HepG2 (cell line): ENCODE measurements around the gene GAN. TPM values are rescaled to one million over a fixed set of nuclear protein-coding genes. Genes with fewer than 3 reads are reported as not detected.
A peak's percentile ranks its signal among the peaks of the same experiment; 100 is the strongest.

Source experiments
- ATF4 ChIP-seq, 2 experiments: fragments of 450-650 bp in 1 of 2; sonication (generic) in 1 of 2; formaldehyde crosslinking; IDR thresholded peaks; 2 replicates each; pipeline versions ENCODE4 v1.5.0 to v1.8.0; 2020 to 2022; ENCODE audit warnings: mild to moderate bottlenecking in 1 of 2, missing genetic modification reagents in 1 of 2
- BCL6 ChIP-seq: IDR thresholded peaks from 2 replicates; pipeline ENCODE4 v1.6.1; 2016; ENCODE audit warnings: missing genetic modification reagents, missing compliant biosample characterization
- GZF1 ChIP-seq: sonication (generic); formaldehyde crosslinking; IDR thresholded peaks from 2 replicates; pipeline ENCODE4 v1.5.1; 2020; ENCODE audit warnings: mild to moderate bottlenecking, missing genetic modification reagents
- HINFP ChIP-seq: sonication (generic); formaldehyde crosslinking; IDR thresholded peaks from 2 replicates; pipeline ENCODE4 v1.4.0; 2020; ENCODE audit warnings: low read depth, mild to moderate bottlenecking, missing genetic modification reagents
- HMGXB3 ChIP-seq: sonication (generic); formaldehyde crosslinking; IDR thresholded peaks from 2 replicates; pipeline ENCODE4 v1.4.0; 2020; ENCODE audit warnings: missing genetic modification reagents, borderline replicate concordance
- IKZF1 ChIP-seq: fragments of 450-650 bp; IDR thresholded peaks from 2 replicates; pipeline ENCODE4 v1.7.1; 2016
- KDM6A ChIP-seq: IDR thresholded peaks from 2 replicates; pipeline ENCODE4 v1.6.1; 2016; ENCODE audit warnings: low read depth
- KMT2A ChIP-seq: sonication (generic); formaldehyde crosslinking; IDR thresholded peaks from 2 replicates; pipeline ENCODE4 v1.4.0; 2020; ENCODE audit warnings: missing genetic modification reagents
- MED1 ChIP-seq: sonication (generic); formaldehyde crosslinking; IDR thresholded peaks from 2 replicates; pipeline ENCODE4 v1.4.0; 2020; ENCODE audit warnings: missing genetic modification reagents
- NCOA1 ChIP-seq: sonication (generic); formaldehyde crosslinking; IDR thresholded peaks from 2 replicates; pipeline ENCODE4 v1.9.0; 2021; ENCODE audit warnings: missing genetic modification reagents
- NFATC3 ChIP-seq: sonication (generic); formaldehyde crosslinking; IDR thresholded peaks from 2 replicates; pipeline ENCODE4 v1.5.1; 2020; ENCODE audit warnings: mild to moderate bottlenecking, missing genetic modification reagents
- NPAS2 ChIP-seq: sonication (generic); formaldehyde crosslinking; IDR thresholded peaks from 2 replicates; pipeline ENCODE4 v1.8.0; 2022; ENCODE audit warnings: mild to moderate bottlenecking, missing genetic modification reagents, borderline replicate concordance
- TRIM24 ChIP-seq: sonication (generic); formaldehyde crosslinking; IDR thresholded peaks from 2 replicates; pipeline ENCODE4 v1.8.0; 2022; ENCODE audit warnings: mild to moderate bottlenecking, missing genetic modification reagents
- TSC22D2 ChIP-seq: sonication (generic); formaldehyde crosslinking; IDR thresholded peaks from 2 replicates; pipeline ENCODE4 v1.5.1; 2020; ENCODE audit warnings: missing genetic modification reagents, mild to moderate bottlenecking, borderline replicate concordance
- YEATS2 ChIP-seq: sonication (generic); formaldehyde crosslinking; IDR thresholded peaks from 2 replicates; pipeline ENCODE4 v1.4.0; 2020; ENCODE audit warnings: missing genetic modification reagents, borderline replicate concordance
- ZBTB21 ChIP-seq: sonication (generic); formaldehyde crosslinking; IDR thresholded peaks from 2 replicates; pipeline ENCODE4 v1.4.0; 2020; ENCODE audit warnings: missing genetic modification reagents
- ZNF326 ChIP-seq: sonication (generic); formaldehyde crosslinking; IDR thresholded peaks from 2 replicates; pipeline ENCODE4 v1.4.0; 2020; ENCODE audit warnings: missing genetic modification reagents, borderline replicate concordance
- ZNF766 ChIP-seq: sonication (generic); formaldehyde crosslinking; IDR thresholded peaks from 2 replicates; pipeline ENCODE4 v1.5.0; 2020; ENCODE audit warnings: missing genetic modification reagents, borderline replicate concordance
- ZNF781 ChIP-seq: sonication (generic); formaldehyde crosslinking; IDR thresholded peaks from 2 replicates; pipeline ENCODE4 v1.5.1; 2020; ENCODE audit warnings: borderline replicate concordance, mild to moderate bottlenecking, missing genetic modification reagents; ENCODE audit errors: not compliant biosample characterization
- ZNF891 ChIP-seq: sonication (generic); formaldehyde crosslinking; IDR thresholded peaks from 2 replicates; pipeline ENCODE4 v1.5.0; 2020; ENCODE audit warnings: mild to moderate bottlenecking, missing genetic modification reagents
- polyA plus RNA-seq, 8 experiments: library from polyadenylated mRNA; depleted of rRNA in 3 of 8; stranded (reverse) in 7 of 8; unstranded in 1 of 8; fragments of >200 nt; fragmentation: Illumina TruSeq in 4 of 8; extraction: Trizol in 4 of 8; gene quantifications; 2 replicates each; pipeline versions ENCODE4 v1.2.1 to v1.2.3, GENCODE V29; 2011 to 2016; ENCODE audit warnings: low read depth in 4 of 8, missing spikeins in 1 of 8, mixed read lengths in 1 of 8; ENCODE audit not compliant: insufficient read depth in 1 of 8
- total RNA-seq, 5 experiments: library from RNA; depleted of rRNA; stranded (reverse); fragments of >200 nt; fragmentation: Illumina TruSeq; extraction: Trizol; gene quantifications; 2 replicates each; pipeline ENCODE4 v1.2.3, GENCODE V29; 2016; ENCODE audit warnings: low read depth in 1 of 5
- TF ChIP-seq, protein P1 (sequence below): sonication (generic); formaldehyde crosslinking; IDR thresholded peaks from 2 replicates; pipeline ENCODE4 v1.4.0; 2020; ENCODE audit warnings: mild to moderate bottlenecking, missing genetic modification reagents
- TF ChIP-seq, protein P2 (sequence below): IDR thresholded peaks from 2 replicates; pipeline ENCODE4 v1.6.1; 2018; ENCODE audit warnings: missing genetic modification reagents

GAN gene
- total and polyA plus RNA-seq, 2 of the 13 experiments (the other 11 are each of a cell fraction or from before 2014, with no cell fraction given), result 4.3 to 11.0 TPM

GRCh38 chr16:81403601-81404391 lies 89.0 kb downstream of the GAN start (continued):
- TF ChIP-seq HMGXB3 (CRISPR knock-in tag) (no peak; the same call in 1 of the 2 replicates), HINFP (CRISPR knock-in tag) (peak; percentile 89), NCOA1 (CRISPR knock-in tag) (no peak; the same call in 1 of the 2 replicates), GZF1 (CRISPR knock-in tag) (no peak), NPAS2 (CRISPR knock-in tag) (no peak), KDM6A (CRISPR knock-in tag) (no peak), KMT2A (CRISPR knock-in tag) (peak; percentile 62), ATF4 (CRISPR knock-in tag; IDR thresholded peaks at IDR 0.05) (no peak), ZBTB21 (no peak), NFATC3 (CRISPR knock-in tag) (0 out of 2 replicates have a peak, but pooled peaks have one; percentile 43), ZNF326 (CRISPR knock-in tag) (no peak), YEATS2 (CRISPR knock-in tag) (no peak), ZNF891 (CRISPR knock-in tag) (peak; percentile 63; the same call in 1 of the 2 replicates), BCL6 (CRISPR knock-in tag) (peak; percentile 50; the same call in 1 of the 2 replicates), MED1 (CRISPR knock-in tag) (peak; percentile 41; the same call in 1 of the 2 replicates), TRIM24 (CRISPR knock-in tag) (no peak), TSC22D2 (CRISPR knock-in tag) (peak; percentile 68; the same call in 1 of the 2 replicates), ZNF781 (CRISPR knock-in tag) (peak; percentile 88), IKZF1 (no peak), ZNF766 (peak; percentile 48; the same call in 1 of the 2 replicates)
- TF ChIP-seq, protein P1, sequence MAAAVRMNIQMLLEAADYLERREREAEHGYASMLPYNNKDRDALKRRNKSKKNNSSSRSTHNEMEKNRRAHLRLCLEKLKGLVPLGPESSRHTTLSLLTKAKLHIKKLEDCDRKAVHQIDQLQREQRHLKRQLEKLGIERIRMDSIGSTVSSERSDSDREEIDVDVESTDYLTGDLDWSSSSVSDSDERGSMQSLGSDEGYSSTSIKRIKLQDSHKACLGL (CRISPR knock-in tag), result peak; percentile 76
- TF ChIP-seq, protein P2, sequence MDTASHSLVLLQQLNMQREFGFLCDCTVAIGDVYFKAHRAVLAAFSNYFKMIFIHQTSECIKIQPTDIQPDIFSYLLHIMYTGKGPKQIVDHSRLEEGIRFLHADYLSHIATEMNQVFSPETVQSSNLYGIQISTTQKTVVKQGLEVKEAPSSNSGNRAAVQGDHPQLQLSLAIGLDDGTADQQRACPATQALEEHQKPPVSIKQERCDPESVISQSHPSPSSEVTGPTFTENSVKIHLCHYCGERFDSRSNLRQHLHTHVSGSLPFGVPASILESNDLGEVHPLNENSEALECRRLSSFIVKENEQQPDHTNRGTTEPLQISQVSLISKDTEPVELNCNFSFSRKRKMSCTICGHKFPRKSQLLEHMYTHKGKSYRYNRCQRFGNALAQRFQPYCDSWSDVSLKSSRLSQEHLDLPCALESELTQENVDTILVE (CRISPR knock-in tag), result no peak; the same call in 1 of the 2 replicates
